ENCODE measurements around the gene B3GNT2. TPM values are rescaled to one million over a fixed set of nuclear protein-coding genes. Genes with fewer than 3 reads are reported as not detected.
"Not testable (repeated sequence)": the region's sequence is repeated elsewhere in the genome, so short reads cannot be mapped to it uniquely, and the experiment has no call there.

B3GNT2 gene
- total RNA-seq, 4 donors from 2014 or later, result 16.9 to 36.9 (median 20.3) TPM

GRCh38 chr2:62264186-62264585 lies 68.3 kb downstream of the B3GNT2 start:
- no peak for DNase-seq (ENCODE audit: low spot score in 2 of 2)
- no peaks in the 10 kb centered on the region for H3K27me3 ChIP-seq
- TF ChIP-seq POLR2A (IDR thresholded peaks at IDR 0.05), result no peak
- no peak for TF ChIP-seq CTCF (IDR thresholded peaks at IDR 0.05)

DNA sequence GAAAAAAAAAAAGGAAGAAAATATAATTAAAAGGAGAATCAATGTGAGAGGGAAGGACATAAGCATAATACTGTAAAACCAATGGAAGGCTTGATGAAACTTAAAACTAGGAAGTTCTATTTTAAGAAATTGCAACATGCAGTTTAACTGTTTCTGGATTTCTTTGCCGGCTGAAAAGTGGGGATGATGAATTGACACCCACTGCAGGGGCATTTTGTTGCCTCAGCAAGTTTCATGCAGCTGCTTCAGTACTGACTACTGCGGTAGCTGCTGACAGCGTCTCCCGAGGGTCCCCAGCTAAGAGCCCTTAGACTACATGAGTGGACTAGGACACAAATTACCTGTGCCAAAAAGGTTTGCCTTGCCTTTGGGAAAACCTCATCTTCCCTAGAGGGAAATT lies 69.2 kb downstream of the B3GNT2 start:
- H3K36me3 ChIP-seq, result no peaks in the 10 kb centered on the region
- TF ChIP-seq EP300 (IDR thresholded peaks at IDR 0.05), result no peak
- TF ChIP-seq POLR2AphosphoS5 (IDR thresholded peaks at IDR 0.05), result no peak
- DNase-seq (ENCODE audit: low spot score in 2 of 2), result no peak
- H3K9me3 ChIP-seq, result no peaks in the 10 kb centered on the region
- no peak overlapping the region for H3K4me3 ChIP-seq
- peaks cover 2% of the 10 kb centered on the region for H3K4me1 ChIP-seq
- H3K27me3 ChIP-seq, result no peaks in the 10 kb centered on the region
- 78% methylated on average over 4 of the region's 4 CpGs for WGBS
- H3K27ac ChIP-seq, result no peak overlapping the region

More at GRCh38 chr2:62264186-62264585, 68.3 kb downstream of the B3GNT2 start:
- Histone ChIP-seq H3K4me3 (no peak overlapping the region), H3K9me3 (no peaks in the 10 kb centered on the region), H3K36me3 (no peaks in the 10 kb centered on the region), H3K4me1 (peaks cover 2% of the 10 kb centered on the region), H3K27ac (no peak overlapping the region)
- 61% methylated on average over 3 of the region's 3 CpGs for WGBS

GRCh38 chr2:62266433-62267038 lies 70.6 kb downstream of the B3GNT2 start:
- no peaks in the 10 kb centered on the region for H3K36me3 ChIP-seq
- peaks cover 2% of the 10 kb centered on the region for H3K4me1 ChIP-seq
- no peak for DNase-seq (ENCODE audit: low spot score in 2 of 2)
- no peaks in the 10 kb centered on the region for H3K9me3 ChIP-seq
- H3K27ac ChIP-seq, result no peak overlapping the region
- no peak for TF ChIP-seq POLR2AphosphoS5 (IDR thresholded peaks at IDR 0.05)
- TF ChIP-seq POLR2A (IDR thresholded peaks at IDR 0.05), result no peak
- no peak for TF ChIP-seq CTCF (IDR thresholded peaks at IDR 0.05)
- TF ChIP-seq EP300 (IDR thresholded peaks at IDR 0.05), result no peak
- no peaks in the 10 kb centered on the region for H3K27me3 ChIP-seq
- 61% methylated on average over 7 of the region's 7 CpGs for WGBS
- no peak overlapping the region for H3K4me3 ChIP-seq

- Histone ChIP-seq H3K36me3 (no peaks in the 10 kb centered on the region), H3K4me3 (no peak overlapping the region), H3K9me3 (no peaks in the 10 kb centered on the region), H3K27ac (no peak overlapping the region), H3K27me3 (no peaks in the 10 kb centered on the region), H3K4me1 (peaks cover 2% of the 10 kb centered on the region)
- 83% methylated on average over 2 of the region's 2 CpGs for WGBS
- no peak for DNase-seq (ENCODE audit: low spot score in 2 of 2)
- TF ChIP-seq EP300 (IDR thresholded peaks at IDR 0.05) (no peak), POLR2AphosphoS5 (IDR thresholded peaks at IDR 0.05) (no peak), POLR2A (IDR thresholded peaks at IDR 0.05) (no peak), CTCF (IDR thresholded peaks at IDR 0.05) (no peak)
These were observed 71.8 kb downstream of the B3GNT2 start for GRCh38 chr2:62267696-62268095.

GRCh38 chr2:62268681-62269188 lies 72.8 kb downstream of the B3GNT2 start:
- 86% methylated on average over 4 of the region's 4 CpGs for WGBS
- not testable (repeated sequence) for H3K36me3 ChIP-seq; H3K4me1 ChIP-seq; H3K27me3 ChIP-seq; DNase-seq (ENCODE audit: low spot score in 2 of 2); H3K4me3 ChIP-seq; H3K27ac ChIP-seq; H3K9me3 ChIP-seq

- no peak overlapping the region for H3K27ac ChIP-seq
- H3K27me3 ChIP-seq, result no peaks in the 10 kb centered on the region
- no peaks in the 10 kb centered on the region for H3K9me3 ChIP-seq
- peaks cover 2% of the 10 kb centered on the region for H3K4me1 ChIP-seq
- no peak overlapping the region for H3K4me3 ChIP-seq
- TF ChIP-seq POLR2AphosphoS5 (IDR thresholded peaks at IDR 0.05) (no peak), POLR2A (IDR thresholded peaks at IDR 0.05) (no peak)
- no peak for DNase-seq (ENCODE audit: low spot score in 2 of 2)
- H3K36me3 ChIP-seq, result no peaks in the 10 kb centered on the region
- under 1% methylated on average over 3 of the region's 3 CpGs for WGBS
These were observed 74.8 kb downstream of the B3GNT2 start for GRCh38 chr2:62270728-62271127.

All from suprapubic skin (tissue), 4 donors.